ENCODE results near the gene CCDC13.
A peak's percentile ranks its signal among the peaks of the same experiment; 100 is the strongest.

Gene CCDC13

DNA sequence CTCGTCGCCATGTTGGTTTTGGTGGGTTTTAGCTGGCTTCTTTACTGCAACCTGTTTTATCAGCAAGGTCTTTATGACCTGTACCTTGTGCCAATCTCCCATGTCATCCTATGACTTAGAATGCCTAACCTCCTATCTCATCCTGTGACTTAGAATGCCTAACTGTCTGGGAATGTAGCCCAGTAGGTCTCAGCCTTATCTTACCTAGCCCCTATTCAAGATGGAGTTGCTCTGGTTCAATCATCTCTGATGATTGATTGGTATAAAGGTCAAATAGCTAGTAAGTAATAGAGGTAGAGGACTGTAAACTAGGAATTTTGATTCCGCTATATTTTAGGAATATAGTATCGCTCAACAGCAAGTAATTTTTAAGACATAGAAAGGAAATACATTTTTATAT lies 34.9 kb upstream of the CCDC13 start:
- Histone ChIP-seq H3K36me3 (ENCODE audit: insufficient read depth, low read length) (no peaks in the 10 kb centered on the region), H3K4me1 (ENCODE audit: control insufficient read depth, insufficient read depth, low read length) (peaks cover 3% of the 10 kb centered on the region), H3K9ac (ENCODE audit: low read depth, low read length) (no peak overlapping the region), H3K27me3 (ENCODE audit: control insufficient read depth, insufficient read depth, low read length) (peaks cover 11% of the 10 kb centered on the region), H3K4me3 (ENCODE audit: low read length) (no peak overlapping the region), H3K4me2 (ENCODE audit: low read length) (no peak overlapping the region), H3K9me3 (replicated peaks; ENCODE audit: low read length) (no peaks in the 10 kb centered on the region)

DNA sequence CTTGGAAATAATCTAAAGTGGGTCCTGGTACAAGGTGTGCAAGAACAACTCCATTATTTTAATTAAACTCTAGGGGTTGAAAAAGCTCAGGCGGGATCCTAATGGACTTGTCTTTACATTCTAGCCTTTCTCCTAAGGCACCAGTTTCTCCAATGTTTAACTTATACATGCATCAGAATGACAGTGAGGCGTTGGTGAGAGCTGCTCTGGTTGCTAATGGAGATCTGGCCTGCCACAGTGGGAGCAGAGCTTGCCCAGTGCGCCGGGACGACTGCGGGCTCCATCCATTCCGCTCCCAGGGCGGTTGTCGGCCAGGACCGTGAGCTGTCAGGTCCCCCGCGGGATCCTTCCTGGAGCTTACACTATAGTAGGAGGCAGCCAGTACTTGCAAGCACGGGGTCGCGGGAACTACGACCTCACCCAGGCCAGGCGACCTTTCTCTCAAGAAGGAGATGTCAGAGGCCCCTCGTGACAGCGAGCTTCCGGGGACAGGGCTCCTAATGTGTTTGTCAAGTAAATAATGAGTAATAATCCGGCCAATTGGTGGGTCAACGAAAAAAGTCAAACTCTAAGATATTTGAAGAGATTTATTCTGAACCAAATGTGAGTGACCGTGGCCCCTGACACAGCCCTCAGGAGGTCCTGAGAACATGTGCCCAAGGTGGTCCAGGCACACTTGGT lies 32.2 kb upstream of the CCDC13 start:
- peak overlapping the region; percentile 90 for H3K9ac ChIP-seq (ENCODE audit: low read depth, low read length)
- peaks cover 8% of the 10 kb centered on the region for H3K4me1 ChIP-seq (ENCODE audit: control insufficient read depth, insufficient read depth, low read length)
- peak overlapping the region; percentile 87 for H3K4me3 ChIP-seq (ENCODE audit: low read length)
- H3K27me3 ChIP-seq (ENCODE audit: control insufficient read depth, insufficient read depth, low read length) = peaks cover 11% of the 10 kb centered on the region
- H3K4me2 ChIP-seq (ENCODE audit: low read length) = peak overlapping the region; percentile 88
- H3K9me3 ChIP-seq (replicated peaks; ENCODE audit: low read length) = no peaks in the 10 kb centered on the region
- H3K36me3 ChIP-seq (ENCODE audit: insufficient read depth, low read length) = no peaks in the 10 kb centered on the region

DNA sequence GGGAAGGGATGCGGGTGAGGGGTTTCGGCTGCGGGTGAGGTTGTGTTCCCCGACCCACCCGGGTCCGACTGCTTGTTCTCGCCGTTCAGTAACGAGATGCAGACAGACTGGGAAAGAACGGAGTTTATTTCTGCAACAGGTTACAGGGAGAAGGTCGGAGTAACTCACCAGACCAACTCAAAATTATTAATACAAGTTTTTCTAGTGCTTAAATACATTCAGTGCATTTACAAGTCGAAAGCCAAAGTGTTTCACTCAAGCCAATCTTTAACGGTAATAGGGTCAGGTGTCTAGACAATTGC lies 31.7 kb upstream of the CCDC13 start:
- peak overlapping the region; percentile 88 for H3K4me2 ChIP-seq (ENCODE audit: low read length)
- H3K36me3 ChIP-seq (ENCODE audit: insufficient read depth, low read length) = no peaks in the 10 kb centered on the region
- peak overlapping the region; percentile 90 for H3K9ac ChIP-seq (ENCODE audit: low read depth, low read length)
- H3K4me1 ChIP-seq (ENCODE audit: control insufficient read depth, insufficient read depth, low read length) = peaks cover 8% of the 10 kb centered on the region
- peaks cover 11% of the 10 kb centered on the region for H3K27me3 ChIP-seq (ENCODE audit: control insufficient read depth, insufficient read depth, low read length)
- no peaks in the 10 kb centered on the region for H3K9me3 ChIP-seq (replicated peaks; ENCODE audit: low read length)
- H3K4me3 ChIP-seq (ENCODE audit: low read length) = peak overlapping the region; percentile 87

DNA sequence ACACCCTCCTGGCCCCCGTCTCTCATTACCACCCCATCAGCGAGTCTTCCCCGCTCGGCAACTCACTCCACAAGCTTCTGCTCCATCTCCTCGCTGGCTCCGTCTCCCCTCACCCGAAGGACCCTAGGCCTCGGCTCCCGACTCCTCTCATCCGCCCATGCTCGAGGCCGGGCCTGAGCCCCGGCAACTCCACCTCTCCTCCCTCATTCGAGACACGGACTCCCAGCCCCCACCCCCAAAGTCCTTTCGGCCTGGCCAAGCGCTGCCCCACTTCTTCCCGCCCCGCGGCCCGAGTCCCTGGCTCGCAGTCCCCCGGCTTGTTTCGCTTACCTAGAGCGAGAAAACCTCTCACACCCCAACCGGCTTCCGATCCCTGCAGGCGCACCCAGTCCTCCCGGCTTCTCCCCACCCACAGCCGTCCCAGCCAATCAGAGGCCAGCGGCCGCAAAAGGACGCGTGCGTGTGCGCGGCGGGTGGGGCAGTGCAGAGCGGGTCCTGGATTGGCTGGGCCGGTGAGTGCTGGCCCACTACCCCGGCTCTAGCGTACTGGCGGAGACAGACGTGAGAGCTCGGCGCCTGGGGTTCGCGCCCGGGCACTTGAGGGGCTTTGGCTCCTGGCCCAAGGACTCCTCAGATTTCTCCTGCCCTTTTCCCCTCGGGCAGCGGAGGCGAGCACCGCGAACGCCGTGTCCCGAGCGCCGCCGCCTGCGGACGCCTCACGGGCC lies 31.2 kb upstream of the CCDC13 start, which contains the start of gene HIGD1A:
TSS of gene HIGD1A (minus strand) at position 385 of the 725 bp plus-strand sequence. CDS start 10,237 bp downstream, outside the sequence.
- Histone ChIP-seq H3K27me3 (ENCODE audit: control insufficient read depth, insufficient read depth, low read length) (peaks cover 10% of the 10 kb centered on the region), H3K9me3 (replicated peaks; ENCODE audit: low read length) (no peaks in the 10 kb centered on the region), H3K9ac (ENCODE audit: low read depth, low read length) (peak within 1 kb of the TSS; percentile 90), H3K4me3 (ENCODE audit: low read length) (peak within 1 kb of the TSS; percentile 87), H3K4me1 (ENCODE audit: control insufficient read depth, insufficient read depth, low read length) (peaks cover 8% of the 10 kb centered on the region), H3K36me3 (ENCODE audit: insufficient read depth, low read length) (no peaks in the 10 kb centered on the region), H3K4me2 (ENCODE audit: low read length) (peak within 1 kb of the TSS; percentile 88)

DNA sequence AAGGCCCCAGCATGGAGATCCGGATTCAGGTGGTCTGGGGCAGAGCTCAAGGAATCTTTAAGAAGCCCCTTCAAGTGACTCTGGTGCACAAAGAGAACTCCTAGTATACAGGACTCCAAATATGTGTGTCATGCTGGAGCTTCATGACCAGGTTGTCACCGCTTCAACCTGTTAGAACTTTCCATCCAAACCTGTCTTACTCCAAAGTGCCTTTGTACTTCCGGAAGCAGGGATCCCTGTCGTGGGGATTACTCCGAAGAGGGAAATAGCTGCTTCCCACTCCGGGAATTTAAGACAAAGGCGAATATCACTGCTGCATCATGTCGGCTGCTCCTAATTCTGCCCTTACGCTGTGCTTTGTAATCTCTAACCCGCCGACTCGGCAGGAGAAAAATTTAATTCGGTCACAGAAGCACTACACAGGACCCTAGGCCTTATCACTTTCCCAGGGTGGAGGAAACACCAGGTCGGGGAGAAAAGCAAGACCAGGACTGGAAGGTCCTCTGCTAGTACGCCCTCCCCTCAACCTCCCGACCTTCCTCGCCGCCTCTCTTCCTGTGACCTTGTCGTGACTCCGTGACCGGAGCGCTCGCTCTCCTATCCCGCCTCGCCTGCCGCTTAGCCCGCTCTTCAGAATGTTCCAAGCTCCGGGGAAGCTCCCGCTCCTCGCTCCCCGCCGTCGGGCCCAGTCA lies 30.5 kb upstream of the CCDC13 start:
- Histone ChIP-seq H3K4me1 (ENCODE audit: control insufficient read depth, insufficient read depth, low read length) (peaks cover 8% of the 10 kb centered on the region), H3K27me3 (ENCODE audit: control insufficient read depth, insufficient read depth, low read length) (peaks cover 8% of the 10 kb centered on the region), H3K4me3 (ENCODE audit: low read length) (peak overlapping the region; percentile 87), H3K9ac (ENCODE audit: low read depth, low read length) (peak overlapping the region; percentile 90), H3K4me2 (ENCODE audit: low read length) (peak overlapping the region; percentile 88), H3K9me3 (replicated peaks; ENCODE audit: low read length) (no peaks in the 10 kb centered on the region), H3K36me3 (ENCODE audit: insufficient read depth, low read length) (no peaks in the 10 kb centered on the region)

DNA sequence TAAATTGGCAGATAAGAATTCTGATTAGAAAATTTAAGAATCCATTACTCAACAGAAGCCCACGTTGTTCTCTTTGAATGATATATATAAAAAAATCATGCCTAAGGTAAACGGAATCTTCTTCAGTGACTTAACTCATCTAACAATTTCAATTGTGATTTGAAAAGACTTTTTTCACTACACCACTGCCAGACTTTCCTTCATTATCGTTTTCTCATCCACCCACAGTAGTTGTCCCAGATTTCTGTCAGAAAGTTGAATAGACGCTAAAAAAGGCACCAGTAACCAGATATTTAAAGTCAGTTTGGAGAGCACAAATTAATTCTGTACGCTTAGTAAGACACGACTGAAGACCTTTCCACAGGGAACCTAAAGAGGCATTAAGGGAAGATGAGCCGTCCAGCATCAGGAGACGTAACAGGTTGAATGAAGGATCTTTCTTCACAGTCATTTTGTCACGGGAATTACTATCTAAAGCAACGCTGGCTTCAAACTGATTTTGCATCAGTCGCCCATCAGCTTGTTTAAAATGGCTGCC lies 29.9 kb upstream of the CCDC13 start:
- Histone ChIP-seq H3K27me3 (ENCODE audit: control insufficient read depth, insufficient read depth, low read length) (peaks cover 8% of the 10 kb centered on the region), H3K9ac (ENCODE audit: low read depth, low read length) (peak overlapping the region; percentile 90), H3K4me2 (ENCODE audit: low read length) (peak overlapping the region; percentile 88), H3K4me3 (ENCODE audit: low read length) (peak overlapping the region; percentile 87), H3K9me3 (replicated peaks; ENCODE audit: low read length) (no peaks in the 10 kb centered on the region), H3K4me1 (ENCODE audit: control insufficient read depth, insufficient read depth, low read length) (peaks cover 8% of the 10 kb centered on the region), H3K36me3 (ENCODE audit: insufficient read depth, low read length) (no peaks in the 10 kb centered on the region)

DNA sequence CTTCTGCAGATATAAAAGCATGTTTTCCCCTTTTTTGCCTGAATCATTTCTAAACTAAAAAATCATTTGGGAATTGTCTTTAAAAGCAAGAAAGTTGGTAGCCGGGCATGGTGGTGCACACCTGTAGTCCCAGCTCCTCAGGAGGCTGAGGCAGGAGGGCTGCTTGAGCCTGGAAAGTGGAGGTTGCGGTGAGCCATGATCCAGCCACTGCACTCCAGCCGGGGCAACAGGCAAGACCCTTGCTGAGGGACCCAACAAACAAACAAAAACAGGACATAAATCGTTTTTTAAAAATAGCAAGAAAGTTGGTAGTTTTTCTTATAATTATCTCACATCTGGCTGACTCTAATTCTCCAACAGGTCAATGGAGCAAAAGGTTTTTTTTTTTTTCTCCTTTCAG lies 28.7 kb upstream of the CCDC13 start:
- H3K4me2 ChIP-seq (ENCODE audit: low read length) = no peak overlapping the region
- no peak overlapping the region for H3K9ac ChIP-seq (ENCODE audit: low read depth, low read length)
- no peak overlapping the region for H3K4me3 ChIP-seq (ENCODE audit: low read length)
- no peaks in the 10 kb centered on the region for H3K27me3 ChIP-seq (ENCODE audit: control insufficient read depth, insufficient read depth, low read length)
- peaks cover 8% of the 10 kb centered on the region for H3K4me1 ChIP-seq (ENCODE audit: control insufficient read depth, insufficient read depth, low read length)
- no peaks in the 10 kb centered on the region for H3K9me3 ChIP-seq (replicated peaks; ENCODE audit: low read length)
- H3K36me3 ChIP-seq (ENCODE audit: insufficient read depth, low read length) = no peaks in the 10 kb centered on the region

DNA sequence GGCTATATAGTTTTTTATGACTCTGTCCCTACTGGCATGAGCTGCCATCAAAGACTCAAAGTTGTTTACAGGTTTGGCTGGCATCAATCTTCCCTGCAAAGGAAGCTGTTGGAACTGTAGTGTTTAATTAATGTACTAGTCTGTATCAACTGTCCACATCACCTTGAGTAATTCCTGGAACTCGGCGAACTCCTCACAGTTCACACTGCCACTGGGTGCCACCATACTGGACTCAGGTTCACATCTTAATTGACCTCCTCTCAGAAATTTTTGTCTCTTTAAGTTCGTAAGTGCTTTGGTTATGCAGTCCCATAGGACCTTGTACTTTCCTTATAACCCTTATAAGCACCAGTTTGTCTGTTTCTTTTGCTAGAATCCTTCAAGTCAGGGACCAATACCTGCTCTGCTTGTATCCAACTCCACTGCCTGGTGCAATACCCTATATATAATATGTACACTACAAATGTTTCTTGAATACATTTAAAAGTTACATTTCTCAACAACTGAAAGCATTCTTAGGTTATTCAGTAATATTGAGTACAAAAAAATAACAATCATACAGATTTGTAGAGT lies 28.1 kb upstream of the CCDC13 start:
- H3K27me3 ChIP-seq (ENCODE audit: control insufficient read depth, insufficient read depth, low read length) = no peaks in the 10 kb centered on the region
- no peaks in the 10 kb centered on the region for H3K36me3 ChIP-seq (ENCODE audit: insufficient read depth, low read length)
- no peak overlapping the region for H3K4me3 ChIP-seq (ENCODE audit: low read length)
- peaks cover 8% of the 10 kb centered on the region for H3K4me1 ChIP-seq (ENCODE audit: control insufficient read depth, insufficient read depth, low read length)
- no peak overlapping the region for H3K9ac ChIP-seq (ENCODE audit: low read depth, low read length)
- H3K9me3 ChIP-seq (replicated peaks; ENCODE audit: low read length) = no peaks in the 10 kb centered on the region
- H3K4me2 ChIP-seq (ENCODE audit: low read length) = no peak overlapping the region

DNA sequence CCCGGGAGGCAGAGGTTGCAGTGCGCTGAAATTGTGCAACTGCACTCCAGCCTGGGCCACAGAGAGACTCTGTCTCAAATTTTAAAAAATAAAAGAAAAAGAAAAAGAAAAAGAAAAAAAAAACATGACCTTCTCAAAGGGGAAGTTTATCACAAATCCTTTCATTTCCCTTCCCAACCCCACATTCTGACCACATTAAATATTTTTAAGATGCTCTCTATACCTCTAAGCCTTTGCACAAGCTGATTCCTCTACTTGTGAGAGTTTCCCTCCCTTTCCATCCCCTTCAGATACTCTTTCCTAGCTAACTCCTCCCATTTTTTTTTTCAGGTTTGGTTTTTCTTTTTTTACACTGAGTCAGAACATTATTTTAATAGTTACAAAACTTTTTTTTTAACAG lies 27.2 kb upstream of the CCDC13 start:
- Histone ChIP-seq H3K4me1 (ENCODE audit: control insufficient read depth, insufficient read depth, low read length) (peaks cover 8% of the 10 kb centered on the region), H3K4me2 (ENCODE audit: low read length) (no peak overlapping the region), H3K9ac (ENCODE audit: low read depth, low read length) (no peak overlapping the region), H3K4me3 (ENCODE audit: low read length) (no peak overlapping the region), H3K36me3 (ENCODE audit: insufficient read depth, low read length) (no peaks in the 10 kb centered on the region), H3K27me3 (ENCODE audit: control insufficient read depth, insufficient read depth, low read length) (no peaks in the 10 kb centered on the region), H3K9me3 (replicated peaks; ENCODE audit: low read length) (no peaks in the 10 kb centered on the region)

DNA sequence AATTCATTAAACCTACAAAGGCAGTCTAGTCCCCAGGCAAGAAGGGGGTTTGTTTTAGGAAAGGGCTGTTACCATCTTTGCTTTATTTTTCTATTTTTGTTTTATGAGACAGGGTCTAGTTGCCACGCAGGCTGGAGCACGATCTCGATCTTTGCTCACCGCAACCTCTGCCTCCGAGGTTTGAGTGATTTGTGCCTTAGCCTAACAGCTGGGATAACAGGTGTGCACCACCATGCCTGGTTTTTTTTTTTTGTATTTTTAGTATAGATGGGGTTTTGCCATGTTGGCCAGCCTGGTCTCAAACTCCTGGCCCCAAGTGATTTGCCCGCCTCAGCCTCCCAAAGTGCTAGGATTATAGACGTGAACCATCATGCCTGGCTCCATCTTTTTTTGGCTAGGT lies 26.3 kb upstream of the CCDC13 start:
- H3K4me3 ChIP-seq (ENCODE audit: low read length) = no peak overlapping the region
- no peaks in the 10 kb centered on the region for H3K36me3 ChIP-seq (ENCODE audit: insufficient read depth, low read length)
- peaks cover 8% of the 10 kb centered on the region for H3K4me1 ChIP-seq (ENCODE audit: control insufficient read depth, insufficient read depth, low read length)
- H3K27me3 ChIP-seq (ENCODE audit: control insufficient read depth, insufficient read depth, low read length) = no peaks in the 10 kb centered on the region
- H3K9ac ChIP-seq (ENCODE audit: low read depth, low read length) = no peak overlapping the region
- H3K9me3 ChIP-seq (replicated peaks; ENCODE audit: low read length) = no peaks in the 10 kb centered on the region
- no peak overlapping the region for H3K4me2 ChIP-seq (ENCODE audit: low read length)

DNA sequence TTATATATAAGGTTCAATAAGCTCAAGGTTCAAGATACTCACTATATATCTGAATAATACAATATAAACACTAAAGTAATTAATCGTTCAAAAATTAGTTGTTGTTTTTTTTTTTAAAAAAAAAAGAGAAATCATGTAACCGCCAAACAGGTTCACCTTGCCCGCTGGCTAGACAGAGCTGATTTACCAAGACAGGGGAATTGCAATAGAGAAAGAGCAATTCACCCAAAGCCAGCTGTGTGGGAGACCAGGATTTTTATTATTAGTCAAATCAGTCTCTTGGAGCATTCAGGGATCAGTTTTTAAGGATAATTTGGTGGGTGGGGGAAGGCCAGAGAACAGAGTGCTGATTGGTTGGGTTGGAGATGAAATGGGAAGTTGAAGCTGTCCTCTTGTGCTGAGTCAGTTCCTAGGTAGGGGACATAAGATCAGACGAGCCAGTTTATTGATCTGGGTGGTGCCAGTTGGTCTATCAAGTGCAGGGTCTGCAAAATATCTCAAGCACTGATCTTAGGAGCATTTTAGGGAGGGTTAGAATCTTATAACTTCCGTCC lies 23.4 kb upstream of the CCDC13 start:
- no peaks in the 10 kb centered on the region for H3K36me3 ChIP-seq (ENCODE audit: insufficient read depth, low read length)
- H3K9me3 ChIP-seq (replicated peaks; ENCODE audit: low read length) = no peaks in the 10 kb centered on the region
- no peak overlapping the region for H3K4me3 ChIP-seq (ENCODE audit: low read length)
- H3K4me2 ChIP-seq (ENCODE audit: low read length) = no peak overlapping the region
- no peaks in the 10 kb centered on the region for H3K27me3 ChIP-seq (ENCODE audit: control insufficient read depth, insufficient read depth, low read length)
- no peaks in the 10 kb centered on the region for H3K4me1 ChIP-seq (ENCODE audit: control insufficient read depth, insufficient read depth, low read length)
- no peak overlapping the region for H3K9ac ChIP-seq (ENCODE audit: low read depth, low read length)

All from skeletal muscle satellite cell (primary cell).